BE2C (cell line): ENCODE measurements around the gene TAF1. TPM values are rescaled to one million over a fixed set of nuclear protein-coding genes. Genes with fewer than 3 reads are reported as not detected.
"Not testable (repeated sequence)": the region's sequence is repeated elsewhere in the genome, so short reads cannot be mapped to it uniquely, and the experiment has no call there.

Experiments
- DNase-seq: peaks from one replicate; pipeline ENCODE4 v3.0.0-alpha.2; 2020
- H3K27me3 ChIP-seq: fragments of 250-450 bp; sonication (Bioruptor Pico); 2 replicates; pipeline ENCODE4 v1.5.1; 2020; ENCODE audit warnings: mild to moderate bottlenecking
- H3K36me3 ChIP-seq: fragments of 250-450 bp; sonication (Bioruptor Pico); 2 replicates; pipeline ENCODE4 v1.5.1; 2020; ENCODE audit warnings: mild to moderate bottlenecking
- H3K4me1 ChIP-seq: fragments of 250-450 bp; sonication (Bioruptor Pico); 2 replicates; pipeline ENCODE4 v1.5.1; 2020
- H3K4me3 ChIP-seq: 2 replicates; pipeline ENCODE4 v1.5.1; 2011; ENCODE audit warnings: low read depth, low read length
- H3K9me3 ChIP-seq: fragments of 250-450 bp; sonication (Bioruptor Pico); 2 replicates; pipeline ENCODE4 v1.5.1; 2020
- polyA plus RNA-seq: library from polyadenylated mRNA; unstranded; fragments of >200 nt; gene quantifications from one replicate; pipeline ENCODE4 v1.2.1, GENCODE V29; 2012; ENCODE audit warnings: low read depth, missing spikeins; ENCODE audit not compliant: insufficient read length, insufficient read depth
- TF ChIP-seq, protein P1 (sequence below): IDR thresholded peaks from 2 replicates; pipeline ENCODE4 v1.5.1; 2012; ENCODE audit warnings: mild to moderate bottlenecking, low read depth, low read length

TAF1 gene, protein sequence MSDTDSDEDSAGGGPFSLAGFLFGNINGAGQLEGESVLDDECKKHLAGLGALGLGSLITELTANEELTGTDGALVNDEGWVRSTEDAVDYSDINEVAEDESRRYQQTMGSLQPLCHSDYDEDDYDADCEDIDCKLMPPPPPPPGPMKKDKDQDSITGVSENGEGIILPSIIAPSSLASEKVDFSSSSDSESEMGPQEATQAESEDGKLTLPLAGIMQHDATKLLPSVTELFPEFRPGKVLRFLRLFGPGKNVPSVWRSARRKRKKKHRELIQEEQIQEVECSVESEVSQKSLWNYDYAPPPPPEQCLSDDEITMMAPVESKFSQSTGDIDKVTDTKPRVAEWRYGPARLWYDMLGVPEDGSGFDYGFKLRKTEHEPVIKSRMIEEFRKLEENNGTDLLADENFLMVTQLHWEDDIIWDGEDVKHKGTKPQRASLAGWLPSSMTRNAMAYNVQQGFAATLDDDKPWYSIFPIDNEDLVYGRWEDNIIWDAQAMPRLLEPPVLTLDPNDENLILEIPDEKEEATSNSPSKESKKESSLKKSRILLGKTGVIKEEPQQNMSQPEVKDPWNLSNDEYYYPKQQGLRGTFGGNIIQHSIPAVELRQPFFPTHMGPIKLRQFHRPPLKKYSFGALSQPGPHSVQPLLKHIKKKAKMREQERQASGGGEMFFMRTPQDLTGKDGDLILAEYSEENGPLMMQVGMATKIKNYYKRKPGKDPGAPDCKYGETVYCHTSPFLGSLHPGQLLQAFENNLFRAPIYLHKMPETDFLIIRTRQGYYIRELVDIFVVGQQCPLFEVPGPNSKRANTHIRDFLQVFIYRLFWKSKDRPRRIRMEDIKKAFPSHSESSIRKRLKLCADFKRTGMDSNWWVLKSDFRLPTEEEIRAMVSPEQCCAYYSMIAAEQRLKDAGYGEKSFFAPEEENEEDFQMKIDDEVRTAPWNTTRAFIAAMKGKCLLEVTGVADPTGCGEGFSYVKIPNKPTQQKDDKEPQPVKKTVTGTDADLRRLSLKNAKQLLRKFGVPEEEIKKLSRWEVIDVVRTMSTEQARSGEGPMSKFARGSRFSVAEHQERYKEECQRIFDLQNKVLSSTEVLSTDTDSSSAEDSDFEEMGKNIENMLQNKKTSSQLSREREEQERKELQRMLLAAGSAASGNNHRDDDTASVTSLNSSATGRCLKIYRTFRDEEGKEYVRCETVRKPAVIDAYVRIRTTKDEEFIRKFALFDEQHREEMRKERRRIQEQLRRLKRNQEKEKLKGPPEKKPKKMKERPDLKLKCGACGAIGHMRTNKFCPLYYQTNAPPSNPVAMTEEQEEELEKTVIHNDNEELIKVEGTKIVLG (N-terminal part only)
- polyA plus RNA-seq = 60.7 TPM

DNA sequence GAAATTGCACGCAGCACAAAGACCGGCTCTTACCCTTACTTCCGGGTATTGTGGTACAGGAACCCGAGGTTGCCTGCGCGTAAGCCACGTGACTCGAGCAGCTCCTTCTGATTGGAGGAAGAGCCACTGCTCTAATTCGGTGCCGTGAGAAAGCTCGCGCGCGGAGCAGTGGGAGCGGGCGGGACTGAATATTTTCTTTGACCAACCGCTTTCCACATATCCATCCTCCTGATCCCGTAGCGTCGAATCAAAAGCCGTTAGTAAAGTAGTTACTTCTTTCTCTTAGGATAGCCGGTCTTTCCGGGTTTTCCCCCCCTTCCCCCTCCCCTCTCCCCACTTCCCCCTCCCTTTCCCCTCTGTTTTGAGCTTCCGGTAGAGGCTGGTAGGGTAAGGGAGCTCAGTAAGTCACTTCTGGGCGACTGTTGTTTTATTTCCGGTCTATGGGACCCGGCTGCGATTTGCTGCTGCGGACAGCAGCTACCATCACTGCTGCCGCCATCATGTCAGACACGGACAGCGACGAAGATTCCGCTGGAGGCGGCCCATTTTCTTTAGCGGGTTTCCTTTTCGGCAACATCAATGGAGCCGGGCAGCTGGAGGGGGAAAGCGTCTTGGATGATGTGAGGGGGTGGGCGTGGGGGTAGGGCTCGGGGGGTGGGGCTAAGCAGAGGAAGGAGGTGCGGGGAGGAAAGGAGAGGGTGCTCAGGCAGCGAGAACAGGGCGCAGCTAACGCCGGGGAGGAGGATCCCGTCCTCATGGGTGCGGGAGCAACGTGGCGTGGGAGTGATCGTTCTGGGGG is at the start of gene TAF1:
TSS of gene TAF1 (plus strand) at position 483 of the 799 bp plus-strand sequence. CDS start at position 501, 18 bp downstream.
- Histone ChIP-seq H3K4me1 (no peaks in the 10 kb centered on the region), H3K9me3 (no peaks in the 10 kb centered on the region), H3K4me3 (peak within 1 kb of the TSS; percentile 90), H3K36me3 (peaks cover 6% of the 10 kb centered on the region), H3K27me3 (no peaks in the 10 kb centered on the region)
- DNase-seq = peak; percentile 92
- TF ChIP-seq, protein P1, sequence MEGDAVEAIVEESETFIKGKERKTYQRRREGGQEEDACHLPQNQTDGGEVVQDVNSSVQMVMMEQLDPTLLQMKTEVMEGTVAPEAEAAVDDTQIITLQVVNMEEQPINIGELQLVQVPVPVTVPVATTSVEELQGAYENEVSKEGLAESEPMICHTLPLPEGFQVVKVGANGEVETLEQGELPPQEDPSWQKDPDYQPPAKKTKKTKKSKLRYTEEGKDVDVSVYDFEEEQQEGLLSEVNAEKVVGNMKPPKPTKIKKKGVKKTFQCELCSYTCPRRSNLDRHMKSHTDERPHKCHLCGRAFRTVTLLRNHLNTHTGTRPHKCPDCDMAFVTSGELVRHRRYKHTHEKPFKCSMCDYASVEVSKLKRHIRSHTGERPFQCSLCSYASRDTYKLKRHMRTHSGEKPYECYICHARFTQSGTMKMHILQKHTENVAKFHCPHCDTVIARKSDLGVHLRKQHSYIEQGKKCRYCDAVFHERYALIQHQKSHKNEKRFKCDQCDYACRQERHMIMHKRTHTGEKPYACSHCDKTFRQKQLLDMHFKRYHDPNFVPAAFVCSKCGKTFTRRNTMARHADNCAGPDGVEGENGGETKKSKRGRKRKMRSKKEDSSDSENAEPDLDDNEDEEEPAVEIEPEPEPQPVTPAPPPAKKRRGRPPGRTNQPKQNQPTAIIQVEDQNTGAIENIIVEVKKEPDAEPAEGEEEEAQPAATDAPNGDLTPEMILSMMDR = no peak

DNA sequence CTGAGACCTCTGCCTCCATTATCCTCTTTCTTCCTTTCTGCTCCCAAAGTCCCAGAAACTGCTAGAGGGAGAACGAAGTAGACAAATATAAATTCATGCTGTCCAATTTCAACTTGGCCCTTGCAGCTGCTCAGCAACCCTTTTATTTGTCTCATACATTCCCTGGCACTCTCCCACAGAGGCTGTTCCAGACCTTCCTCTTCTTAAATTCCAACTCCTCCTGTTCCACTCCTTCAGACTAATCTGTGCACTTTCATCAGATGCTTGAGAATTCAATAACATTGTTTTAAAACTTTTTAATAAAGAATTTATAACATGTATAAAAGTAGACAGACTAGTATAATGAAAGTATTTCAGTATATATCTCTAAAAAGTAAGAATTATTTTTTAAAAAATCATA is 49.2 kb upstream of the TAF1 start:
- H3K4me1 ChIP-seq, DNase-seq, H3K27me3 ChIP-seq, H3K36me3 ChIP-seq, H3K4me3 ChIP-seq, H3K9me3 ChIP-seq: not testable (repeated sequence)

DNA sequence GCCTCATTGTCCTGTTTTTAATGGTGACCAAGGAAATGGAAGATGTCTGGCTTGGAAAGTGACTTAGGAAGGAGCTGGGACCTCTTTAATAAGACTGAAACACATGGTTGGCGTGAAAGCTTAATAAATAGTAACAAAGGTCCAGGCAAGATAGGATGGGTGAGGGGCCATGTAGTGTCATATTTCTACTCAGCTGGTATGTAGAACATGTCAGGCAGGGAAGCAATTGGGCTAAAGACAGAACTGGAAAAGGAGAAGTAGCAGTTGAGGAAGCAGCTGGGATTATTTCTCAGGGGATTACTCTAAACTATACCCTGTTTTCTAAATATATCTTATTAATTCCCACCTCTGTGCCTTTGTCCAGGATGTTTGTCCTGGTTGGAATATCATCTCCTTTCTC is 46.0 kb upstream of the TAF1 start:
- Histone ChIP-seq H3K9me3 (no peaks in the 10 kb centered on the region), H3K4me1 (no peaks in the 10 kb centered on the region), H3K4me3 (no peak overlapping the region), H3K27me3 (no peaks in the 10 kb centered on the region), H3K36me3 (no peaks in the 10 kb centered on the region)
- no peak for DNase-seq
- TF ChIP-seq, protein P1 = no peak

DNA sequence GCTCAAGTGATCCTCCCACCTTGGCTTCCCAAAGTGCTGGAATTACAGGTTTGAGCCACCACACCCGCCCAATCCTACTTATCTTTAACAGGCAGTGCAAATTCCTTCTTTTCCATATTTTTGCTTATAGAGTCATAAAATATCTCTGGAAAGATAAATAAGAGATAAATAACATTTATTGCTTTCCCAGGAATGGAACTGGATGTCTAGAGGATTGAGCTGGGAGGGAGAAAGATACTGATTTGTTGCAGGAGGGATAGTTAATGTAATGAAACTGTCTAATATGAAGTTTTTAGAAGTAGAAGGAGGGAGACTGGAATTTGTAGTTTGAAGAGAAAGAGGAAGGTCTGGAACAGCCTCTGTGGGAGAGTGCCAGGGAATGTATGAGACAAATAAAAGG is 44.4 kb upstream of the TAF1 start:
- H3K27me3 ChIP-seq = no peaks in the 10 kb centered on the region
- TF ChIP-seq, protein P1 = no peak
- no peaks in the 10 kb centered on the region for H3K4me1 ChIP-seq
- H3K36me3 ChIP-seq = no peaks in the 10 kb centered on the region
- no peaks in the 10 kb centered on the region for H3K9me3 ChIP-seq
- no peak for DNase-seq
- H3K4me3 ChIP-seq = no peak overlapping the region

DNA sequence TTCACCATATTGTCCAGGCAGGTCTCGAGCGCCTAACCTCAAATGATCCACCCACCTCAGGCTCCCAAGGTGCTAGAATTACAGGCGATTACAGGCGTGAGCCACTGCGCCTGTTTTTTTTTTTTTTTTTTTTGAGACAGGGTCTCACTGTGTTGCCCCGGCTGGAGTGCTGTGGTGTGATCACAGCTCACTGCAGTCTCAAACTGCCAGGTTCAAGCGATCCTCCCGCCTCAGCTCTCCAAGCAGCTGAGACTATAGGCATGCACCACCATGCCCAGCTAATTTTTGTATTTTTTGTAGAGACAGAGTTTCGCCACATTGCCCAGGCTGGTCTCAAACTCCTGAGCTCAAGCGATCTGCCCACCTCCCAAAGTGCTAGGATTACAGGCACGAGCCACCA is 41.7 kb upstream of the TAF1 start:
- not testable (repeated sequence) for H3K27me3 ChIP-seq, H3K4me3 ChIP-seq, H3K36me3 ChIP-seq, H3K9me3 ChIP-seq, H3K4me1 ChIP-seq, DNase-seq

DNA sequence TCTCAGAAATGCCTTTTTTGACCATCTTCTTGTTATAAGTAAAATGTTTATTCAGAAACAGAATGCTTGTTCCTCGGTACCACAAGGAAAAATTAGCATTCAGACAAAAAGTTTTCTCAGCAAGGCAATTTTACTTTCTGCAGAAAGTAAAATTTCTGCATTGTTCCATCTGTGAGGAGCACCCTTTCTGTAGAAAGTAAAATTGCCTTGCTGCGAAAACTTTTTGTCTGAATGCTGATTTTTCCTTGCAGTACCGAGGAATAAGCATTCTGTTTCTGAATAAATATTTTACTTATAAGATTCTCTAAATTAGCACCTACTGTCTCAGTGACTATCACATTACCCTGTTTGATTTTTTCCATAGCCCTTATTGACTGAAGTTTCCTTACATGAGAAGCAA is 39.8 kb upstream of the TAF1 start:
- Histone ChIP-seq H3K36me3 (no peaks in the 10 kb centered on the region), H3K4me1 (no peaks in the 10 kb centered on the region), H3K4me3 (no peak overlapping the region), H3K27me3 (no peaks in the 10 kb centered on the region), H3K9me3 (no peaks in the 10 kb centered on the region)
- TF ChIP-seq, protein P1 = no peak
- DNase-seq = no peak

DNA sequence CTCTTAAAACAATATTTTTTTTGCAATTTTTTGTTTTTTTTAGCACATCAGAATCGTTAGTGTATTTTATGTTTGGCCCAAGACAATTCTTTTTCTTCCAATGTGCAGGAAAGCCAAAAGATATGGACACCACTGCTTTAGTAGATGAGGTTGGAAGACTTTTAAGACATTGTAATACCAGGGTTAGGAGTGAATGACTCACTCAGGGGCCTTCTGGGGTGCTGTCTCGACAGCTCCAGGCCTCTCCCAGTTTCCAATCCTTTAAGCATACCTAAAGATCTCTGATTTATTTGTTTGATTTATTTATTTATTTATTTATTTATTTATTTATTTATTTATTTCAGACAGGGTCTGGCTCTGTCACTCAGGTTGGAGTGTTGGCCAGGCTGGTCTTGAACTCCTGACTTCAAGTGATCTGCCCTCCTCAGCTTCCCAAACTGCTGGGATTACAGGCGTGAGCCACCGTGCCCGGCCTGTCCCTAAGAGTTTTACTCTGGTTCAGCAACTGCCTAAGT is 16.9 kb upstream of the TAF1 start:
- not testable (repeated sequence) for H3K9me3 ChIP-seq, H3K4me1 ChIP-seq, H3K36me3 ChIP-seq, H3K4me3 ChIP-seq, DNase-seq, H3K27me3 ChIP-seq

DNA sequence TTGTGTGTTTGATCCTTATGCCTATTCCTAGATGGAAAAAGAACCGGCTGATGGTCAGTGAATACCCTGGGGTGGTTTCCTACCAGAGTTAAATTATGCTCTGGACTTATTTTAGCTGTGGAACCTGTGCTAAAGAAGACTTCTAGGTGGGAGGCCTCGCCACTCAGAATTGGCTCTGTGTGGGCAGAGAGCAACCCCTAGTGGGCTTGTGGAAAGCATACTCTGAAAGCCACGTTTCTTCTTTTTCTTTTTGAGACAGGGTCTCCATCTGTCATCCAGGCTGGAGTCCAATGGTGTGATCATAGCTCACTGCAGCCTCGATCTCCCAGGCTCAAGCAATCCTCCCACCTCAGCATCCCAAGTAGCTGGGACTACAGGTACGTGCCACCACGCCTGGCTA is 16.3 kb upstream of the TAF1 start:
- not testable (repeated sequence) for H3K27me3 ChIP-seq, H3K9me3 ChIP-seq, H3K4me1 ChIP-seq

DNA sequence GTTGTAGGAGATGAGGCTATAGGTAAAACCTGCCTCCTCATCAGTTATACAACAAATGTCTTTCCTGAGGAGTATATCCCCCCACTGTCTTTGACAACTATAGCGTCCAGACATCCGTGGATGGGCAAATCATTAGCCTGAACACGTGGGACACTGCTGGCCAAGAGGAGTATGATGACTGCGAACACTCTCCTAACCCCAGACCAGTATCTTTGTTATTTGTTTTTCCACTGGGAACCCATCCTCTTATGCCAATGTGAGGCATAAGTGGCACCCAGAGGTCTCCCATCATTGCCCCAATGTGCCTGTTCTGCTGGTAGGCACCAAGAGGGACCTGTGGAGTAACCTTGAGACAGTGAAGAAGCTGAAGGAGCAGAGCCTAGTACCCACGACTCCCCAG is 13.7 kb upstream of the TAF1 start:
- not testable (repeated sequence) for H3K36me3 ChIP-seq, DNase-seq, H3K9me3 ChIP-seq, H3K4me1 ChIP-seq, H3K4me3 ChIP-seq, H3K27me3 ChIP-seq

More for the DNA sequence above, 16.3 kb upstream of the TAF1 start:
- H3K4me3 ChIP-seq, H3K36me3 ChIP-seq, DNase-seq: not testable (repeated sequence)
